ENCODE data around the gene IMMP2L.

IMMP2L gene

GRCh38 chr7:111210996-111211395 is 351.3 kb downstream of the IMMP2L start:
- DNase-seq (ENCODE audit: low read depth): no peak

DNA sequence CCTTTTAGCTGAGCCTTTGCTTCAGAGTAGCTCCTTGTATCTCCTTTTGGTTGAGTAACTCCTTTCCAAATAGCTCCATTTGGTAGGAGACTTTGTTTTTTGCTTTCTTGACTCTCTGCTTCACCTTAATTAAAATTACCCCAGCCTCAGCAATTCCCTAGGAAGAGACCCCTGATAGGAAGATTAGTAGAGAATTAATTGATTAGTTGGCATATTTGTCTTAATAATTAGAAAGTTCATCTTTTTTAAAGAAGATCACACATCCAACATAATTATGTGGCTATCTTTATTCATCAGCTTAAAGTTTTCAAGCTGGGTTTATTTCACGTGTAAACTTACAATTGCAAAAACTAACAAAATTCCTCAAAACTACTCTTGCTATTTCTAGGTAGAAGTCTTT is 352.2 kb downstream of the IMMP2L start:
- DNase-seq (ENCODE audit: low read depth): no peak

GRCh38 chr7:111205251-111205650 is 357.0 kb downstream of the IMMP2L start:
- DNase-seq (ENCODE audit: low read depth): no peak

GRCh38 chr7:111202321-111202720 is 360.0 kb downstream of the IMMP2L start:
- DNase-seq (ENCODE audit: low read depth): no peak

- no peak for DNase-seq (ENCODE audit: low read depth)
Observed at GRCh38 chr7:111199643-111200042, 362.6 kb downstream of the IMMP2L start.

GRCh38 chr7:111198255-111198654 is 364.0 kb downstream of the IMMP2L start:
- no peak for DNase-seq (ENCODE audit: low read depth)

DNA sequence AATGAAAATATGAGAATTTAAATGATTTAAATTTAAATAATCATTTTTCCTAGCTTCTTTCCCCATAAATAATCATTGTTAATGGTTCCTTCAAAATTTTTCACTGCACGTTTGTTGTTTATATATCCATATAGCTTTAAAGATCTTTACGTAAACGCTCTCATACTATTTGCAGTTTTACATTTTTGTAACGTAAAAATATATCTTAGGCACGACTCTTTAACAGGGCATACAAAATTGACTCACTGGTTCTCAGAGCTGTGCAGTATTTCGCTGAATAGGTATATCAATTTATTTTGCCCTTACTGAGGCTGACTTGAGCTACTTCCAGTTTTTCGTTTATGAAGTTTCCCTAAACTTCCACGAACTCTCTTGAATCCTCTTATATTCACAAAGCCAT is 365.6 kb downstream of the IMMP2L start:
- DNase-seq (ENCODE audit: low read depth): no peak

DNA sequence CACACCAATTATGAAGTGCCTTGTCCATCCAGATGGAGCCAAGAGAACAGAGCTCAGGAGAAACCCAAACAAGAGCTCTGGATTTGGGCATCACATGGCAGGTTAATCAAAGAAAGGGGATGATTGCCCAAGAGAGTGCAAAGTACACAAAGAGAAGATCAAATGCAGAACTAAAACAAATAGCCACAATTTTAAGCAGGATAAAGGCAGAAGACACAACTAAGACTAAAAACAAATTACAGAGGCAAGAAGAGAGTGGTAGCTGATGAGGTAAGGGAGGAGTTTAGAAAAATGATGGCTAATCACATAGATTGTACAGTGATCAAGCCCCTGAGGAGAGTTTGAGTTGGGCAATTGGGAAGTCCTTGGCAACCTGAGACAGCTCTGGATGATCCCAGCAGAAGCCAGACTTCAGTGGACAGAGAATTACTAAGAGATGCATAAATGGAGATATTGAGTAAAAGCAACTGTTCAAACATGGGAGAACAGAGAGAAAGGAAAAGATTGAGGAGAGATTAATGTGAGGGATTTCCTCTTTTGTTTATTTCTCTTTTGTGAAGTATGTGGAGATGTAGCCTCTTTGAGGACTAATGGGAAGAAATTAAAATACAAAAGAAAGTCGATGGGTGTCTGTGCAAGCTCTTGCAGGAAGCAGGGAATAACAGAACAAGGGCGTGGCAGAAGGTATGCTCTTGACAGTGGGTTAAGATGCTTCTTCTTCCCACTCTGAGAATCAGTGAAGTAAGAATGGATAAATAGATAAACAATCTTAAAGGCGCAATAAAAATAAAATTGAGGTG is 369.5 kb downstream of the IMMP2L start:
- DNase-seq (ENCODE audit: low read depth): no peak

DNA sequence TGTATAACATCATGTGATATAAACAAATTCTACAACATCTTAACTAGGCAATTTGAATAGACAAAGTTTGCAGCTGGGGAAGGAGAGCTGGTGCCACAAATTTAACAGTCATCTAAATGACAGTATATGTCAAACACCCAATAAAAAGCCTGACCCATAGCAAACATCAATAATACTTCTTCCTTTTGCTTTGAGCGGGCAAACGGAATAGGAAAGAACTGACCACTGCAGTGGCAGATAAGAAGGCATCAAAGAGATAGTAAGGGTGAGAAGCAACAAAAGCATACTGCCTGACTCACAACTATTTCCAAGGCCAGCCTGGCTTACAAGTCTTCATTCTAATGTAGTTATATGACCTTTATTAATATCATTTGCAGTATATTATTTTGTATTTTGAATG is 371.5 kb downstream of the IMMP2L start:
- DNase-seq (ENCODE audit: low read depth): no peak

- no peak for DNase-seq (ENCODE audit: low read depth)
Observed at GRCh38 chr7:111184987-111185386, 377.3 kb downstream of the IMMP2L start.

- no peak for DNase-seq (ENCODE audit: low read depth)
Observed at GRCh38 chr7:111183321-111183720, 379.0 kb downstream of the IMMP2L start.

DNA sequence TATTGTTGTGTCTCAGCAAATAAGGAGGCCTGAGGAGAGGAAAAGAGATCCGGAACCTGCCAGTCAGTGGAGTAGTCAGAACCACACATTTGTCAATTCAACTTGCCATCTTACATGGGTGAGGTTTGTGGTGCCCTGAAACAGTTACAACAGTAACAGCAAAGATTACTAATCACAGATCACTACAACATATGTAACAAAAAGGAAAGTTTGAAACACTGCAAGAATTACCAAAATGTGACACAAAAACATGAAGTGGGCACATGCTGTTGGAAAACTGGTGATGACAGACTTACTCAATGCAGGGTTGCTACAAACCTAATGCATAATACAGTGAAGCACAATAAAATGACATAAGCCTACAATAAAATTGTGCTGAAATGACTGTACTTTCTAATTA is 382.0 kb downstream of the IMMP2L start:
- no peak for DNase-seq (ENCODE audit: low read depth)

DNA sequence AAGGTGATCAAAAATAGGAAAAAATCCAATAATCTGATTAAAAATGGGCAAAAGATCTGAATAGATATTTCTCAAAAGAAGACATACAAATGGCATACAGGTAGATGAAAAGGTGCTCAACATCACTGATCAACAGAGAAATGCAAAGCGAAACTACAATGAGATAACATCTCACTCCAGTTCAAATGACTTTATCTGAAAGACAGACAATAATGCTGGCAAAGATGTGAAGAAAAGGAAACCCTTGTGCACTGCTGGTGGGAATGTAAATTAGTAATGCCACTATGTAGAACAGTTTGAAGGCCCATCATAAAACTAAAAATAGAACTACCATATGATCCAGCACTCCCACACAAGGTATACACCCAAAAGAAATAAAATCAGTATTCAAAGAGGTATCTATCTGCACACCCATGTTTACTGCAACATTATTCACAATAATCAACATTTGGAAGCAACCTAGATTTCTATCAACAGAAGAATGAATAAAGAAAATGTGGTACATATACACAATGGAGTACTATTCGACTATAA is 386.3 kb downstream of the IMMP2L start:
- no peak for DNase-seq (ENCODE audit: low read depth)

DNA sequence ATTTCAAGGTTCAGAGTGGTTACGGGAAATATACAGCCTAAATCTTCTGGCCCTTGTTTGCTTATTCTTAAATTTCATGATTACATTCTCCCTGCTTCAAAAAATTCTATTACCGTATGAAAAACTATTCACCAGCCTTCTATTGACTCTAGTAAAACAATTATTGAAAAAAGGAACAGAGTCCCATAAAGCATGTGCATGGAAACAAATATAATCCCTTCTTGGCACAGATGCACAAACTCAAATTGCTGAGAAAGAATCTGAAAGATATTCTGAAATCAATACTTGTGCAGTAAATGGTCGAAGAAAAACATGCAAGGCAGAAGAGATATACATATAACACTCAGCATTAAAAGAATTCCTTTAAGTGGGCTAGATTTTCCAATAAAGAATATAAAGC is 387.8 kb downstream of the IMMP2L start:
- no peak for DNase-seq (ENCODE audit: low read depth)

DNA sequence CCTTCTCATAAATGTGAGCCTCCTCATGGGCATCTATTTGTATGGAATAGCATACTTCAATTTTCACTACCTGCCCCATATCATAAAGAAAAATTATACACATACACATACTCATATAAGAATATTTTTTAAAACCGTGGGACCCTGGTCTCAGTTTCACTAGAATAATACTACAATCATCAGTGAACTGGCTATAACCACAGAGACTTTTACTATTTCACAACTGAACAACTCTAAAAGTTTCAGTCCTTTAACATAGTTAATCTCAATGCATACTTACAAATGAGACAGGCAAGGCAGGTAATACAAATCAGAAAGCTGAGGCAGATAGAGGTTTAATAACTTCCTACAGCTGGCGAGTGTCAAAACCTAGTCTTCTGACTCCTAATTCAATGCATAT is 388.3 kb downstream of the IMMP2L start:
- no peak for DNase-seq (ENCODE audit: low read depth)

GRCh38 chr7:111173528-111173927 is 388.8 kb downstream of the IMMP2L start:
- no peak for DNase-seq (ENCODE audit: low read depth)

GRCh38 chr7:111172564-111173257 is 389.6 kb downstream of the IMMP2L start:
- DNase-seq (ENCODE audit: low read depth): no peak

- DNase-seq (ENCODE audit: low read depth): no peak
Observed at GRCh38 chr7:111168182-111168581, 394.1 kb downstream of the IMMP2L start.

GRCh38 chr7:111164442-111164841 is 397.9 kb downstream of the IMMP2L start:
- DNase-seq (ENCODE audit: low read depth): no peak

GRCh38 chr7:111162692-111163091 is 399.6 kb downstream of the IMMP2L start:
- no peak for DNase-seq (ENCODE audit: low read depth)

GRCh38 chr7:111160297-111160696 is 402.0 kb downstream of the IMMP2L start:
- DNase-seq (ENCODE audit: low read depth): no peak

DNA sequence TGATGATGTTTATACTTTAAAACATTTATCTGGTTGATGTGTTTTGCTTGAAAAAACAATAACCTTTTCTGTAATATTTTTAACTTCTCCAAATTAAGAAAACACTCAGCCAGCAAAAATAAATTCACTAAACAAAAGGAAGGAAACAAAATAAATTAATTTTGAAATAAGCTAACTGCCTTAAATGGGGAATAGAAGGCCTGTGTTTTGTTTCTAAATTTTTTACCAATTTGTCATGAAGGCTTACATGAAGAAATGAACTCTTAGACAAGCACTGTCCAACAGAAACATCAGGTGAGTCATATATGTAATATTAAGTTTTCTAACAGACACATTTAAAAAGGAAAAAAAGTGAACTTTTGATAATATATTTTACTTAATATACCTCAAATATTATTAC is 402.9 kb downstream of the IMMP2L start:
- no peak for DNase-seq (ENCODE audit: low read depth)

GRCh38 chr7:111150709-111151108 is 411.6 kb downstream of the IMMP2L start:
- no peak for DNase-seq (ENCODE audit: low read depth)
